Medulla oblongata (tissue), 1 donor: Measurements from ENCODE around the gene GFM1.
"Not testable (repeated sequence)": the region's sequence is repeated elsewhere in the genome, so short reads cannot be mapped to it uniquely, and the experiment has no call there.

Experiments used
- DNase-seq: peaks from one replicate; pipeline ENCODE4 v3.0.0-alpha.2; 2015; ENCODE audit errors: extremely low spot score

Gene GFM1

GRCh38 chr3:158678687-158679086 is 34.4 kb downstream of the GFM1 start:
- no peak for DNase-seq

- no peak for DNase-seq
Observed at GRCh38 chr3:158679547-158680000, 35.2 kb downstream of the GFM1 start.

GRCh38 chr3:158680861-158681260 is 36.5 kb downstream of the GFM1 start:
- no peak for DNase-seq

GRCh38 chr3:158683230-158683962 is 39.1 kb downstream of the GFM1 start:
- DNase-seq: no peak

GRCh38 chr3:158685159-158685558 is 40.8 kb downstream of the GFM1 start:
- no peak for DNase-seq

DNA sequence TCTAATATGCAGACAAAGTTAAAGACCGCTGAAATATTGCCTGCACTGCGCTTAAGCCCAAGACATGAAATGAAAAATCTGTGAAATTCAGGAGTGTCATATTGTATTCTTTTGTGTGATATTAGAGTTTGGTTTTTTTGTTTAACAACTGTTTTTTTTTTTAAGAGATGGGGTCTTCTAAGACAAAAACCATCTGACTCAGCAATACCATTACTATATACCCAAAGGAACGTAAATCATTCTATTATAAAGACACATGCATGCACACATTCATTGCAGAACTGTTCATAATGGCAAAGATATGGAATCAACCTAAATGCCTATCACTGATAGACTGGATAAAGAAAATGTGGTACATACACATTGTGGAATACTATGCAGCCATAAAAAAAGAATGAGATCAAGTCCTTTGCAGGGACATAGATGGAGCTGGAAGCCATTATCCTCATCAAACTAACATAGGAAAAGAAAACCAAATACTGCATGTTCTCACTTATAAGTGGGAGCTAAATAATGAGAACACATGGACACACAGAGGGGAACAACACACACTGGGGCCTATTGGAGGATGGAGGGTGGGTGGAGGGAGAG is 49.6 kb downstream of the GFM1 start:
- DNase-seq: not testable (repeated sequence)

GRCh38 chr3:158696618-158697017 is 52.3 kb downstream of the GFM1 start:
- no peak for DNase-seq

- DNase-seq: no peak
Observed at GRCh38 chr3:158700559-158700958, 56.2 kb downstream of the GFM1 start.

- no peak for DNase-seq
Observed at GRCh38 chr3:158701420-158702065, 57.2 kb downstream of the GFM1 start.

DNA sequence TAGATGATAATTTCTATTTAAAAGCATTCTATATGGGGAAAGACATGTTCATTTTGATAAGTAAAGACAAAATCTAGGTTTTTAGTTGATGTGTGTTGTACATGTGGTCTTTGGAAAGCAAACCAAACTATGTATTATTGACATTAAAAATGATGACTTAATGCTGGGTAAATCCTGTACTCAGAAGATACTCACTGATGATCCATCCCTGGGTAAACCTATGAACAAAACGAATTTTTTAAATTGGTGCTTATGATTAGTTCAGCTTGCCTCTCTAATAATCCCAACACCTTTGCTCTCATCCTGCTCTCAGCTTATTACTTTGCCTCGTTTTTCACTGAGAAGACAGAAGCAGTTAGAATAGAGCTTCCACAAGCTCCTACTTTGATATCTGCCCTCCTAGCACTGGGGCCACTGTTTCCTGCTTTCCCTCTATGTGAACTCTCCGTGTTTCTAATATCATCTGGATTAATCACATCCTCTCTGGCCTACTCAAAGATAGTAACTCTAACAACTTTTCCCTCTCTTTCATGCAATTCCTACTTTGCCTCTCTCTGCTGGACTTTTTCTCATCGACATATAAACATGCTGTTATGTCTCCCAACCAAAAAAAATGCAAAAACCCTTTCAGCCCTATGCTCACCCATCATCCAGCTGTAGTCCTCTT is 58.6 kb downstream of the GFM1 start:
- DNase-seq: no peak

- DNase-seq: no peak
Observed at GRCh38 chr3:158703566-158703965, 59.2 kb downstream of the GFM1 start.

DNA sequence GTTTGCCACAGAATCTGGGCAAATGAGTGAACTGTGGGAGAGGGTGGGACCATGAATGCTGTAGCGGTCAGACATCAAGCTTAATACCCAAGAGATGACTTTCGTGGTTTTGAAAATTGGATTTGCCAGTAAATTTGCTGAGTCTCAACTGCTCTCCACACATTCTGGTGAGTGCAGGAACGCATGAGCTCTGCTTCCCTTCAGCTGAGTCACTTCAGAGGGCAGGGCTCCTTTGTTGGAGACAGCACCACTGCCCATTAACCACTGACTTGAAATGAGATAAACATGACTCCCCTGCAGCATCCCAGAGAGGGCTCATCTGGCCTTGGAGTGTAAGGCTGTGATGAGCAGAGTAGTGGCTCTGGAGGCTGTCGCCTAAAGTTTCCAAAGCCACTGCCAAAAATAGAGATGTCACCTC is 65.3 kb downstream of the GFM1 start:
- DNase-seq: no peak

- DNase-seq: no peak
Observed at GRCh38 chr3:158710601-158711000, 66.3 kb downstream of the GFM1 start.

- no peak for DNase-seq
Observed at GRCh38 chr3:158711886-158712285, 67.6 kb downstream of the GFM1 start.

DNA sequence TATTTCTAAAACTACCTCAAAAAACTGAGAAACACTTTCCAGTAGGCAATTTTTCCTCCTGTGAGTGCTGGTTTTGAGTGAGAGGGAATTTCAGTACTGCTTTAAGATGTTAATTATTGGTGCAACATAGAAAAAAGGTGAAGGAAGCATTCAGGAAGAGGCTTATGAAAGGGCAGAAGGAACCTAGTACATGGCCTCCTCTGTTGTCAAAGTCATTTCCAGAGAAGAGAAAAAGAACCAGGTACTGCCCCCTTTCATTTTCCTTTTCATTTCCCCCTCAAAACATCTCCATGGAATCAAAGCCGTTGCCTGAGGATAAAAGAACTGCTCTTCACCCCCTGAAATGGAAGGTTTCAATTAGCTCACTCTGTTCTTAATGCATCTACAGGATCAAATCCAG is 68.1 kb downstream of the GFM1 start:
- DNase-seq: no peak

- DNase-seq: peak; percentile 70
Observed at GRCh38 chr3:158713094-158713499, 68.8 kb downstream of the GFM1 start.

DNA sequence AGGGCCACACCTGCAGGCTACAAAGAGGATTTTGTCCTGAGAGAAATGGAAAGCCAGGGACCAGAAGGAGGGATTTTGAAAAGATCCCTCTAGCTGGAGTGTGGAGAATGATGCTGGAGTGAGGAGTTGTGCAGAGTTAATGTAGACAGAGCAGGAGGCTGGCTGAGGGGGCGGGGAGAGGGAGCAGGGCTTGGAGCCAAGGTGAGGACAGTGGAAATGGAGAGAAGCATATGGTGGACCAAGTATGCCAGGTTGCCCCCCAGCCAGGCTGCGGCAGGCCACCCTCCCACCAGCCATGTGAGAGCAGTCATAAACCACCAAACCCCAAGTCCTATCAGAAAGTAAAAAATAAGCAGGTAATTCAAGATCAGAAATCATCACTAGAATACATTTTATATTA is 73.2 kb downstream of the GFM1 start:
- no peak for DNase-seq

GRCh38 chr3:158718490-158719170 is 74.3 kb downstream of the GFM1 start:
- DNase-seq: no peak

GRCh38 chr3:158722108-158722507 is 77.8 kb downstream of the GFM1 start:
- no peak for DNase-seq

GRCh38 chr3:158723991-158724390 is 79.7 kb downstream of the GFM1 start:
- DNase-seq: no peak

- no peak for DNase-seq
Observed at GRCh38 chr3:158725348-158726011, 81.2 kb downstream of the GFM1 start.
